Loucy (cell line): ENCODE measurements around the gene PAQR8.

Experiments used
- H2AFZ ChIP-seq: fragments of 200-600 bp; sonication (generic); 2 replicates; pipeline ENCODE4 v1.6.0; 2016; ENCODE audit warnings: antibody characterized with exemption, mild to moderate bottlenecking, low read length, moderate library complexity
- H3F3A ChIP-seq: fragments of 200-600 bp; 2 replicates; pipeline ENCODE4 v1.6.0; 2016; ENCODE audit warnings: antibody characterized with exemption, low read depth, mild to moderate bottlenecking
- H3K27me3 ChIP-seq: fragments of 200-600 bp; sonication (generic); 2 replicates; pipeline ENCODE4 v1.6.1; 2014; ENCODE audit warnings: low read length, mild to moderate bottlenecking; ENCODE audit not compliant: insufficient read depth, poor library complexity, severe bottlenecking
- H3K36me3 ChIP-seq: fragments of 200-600 bp; sonication (generic); 2 replicates; pipeline ENCODE4 v1.6.1; 2016; ENCODE audit warnings: low read length; ENCODE audit not compliant: insufficient read depth
- H3K4me1 ChIP-seq: fragments of 200-600 bp; sonication (generic); 2 replicates; pipeline ENCODE4 v1.5.1; 2014; ENCODE audit warnings: low read length, mild to moderate bottlenecking; ENCODE audit not compliant: insufficient read depth, poor library complexity, severe bottlenecking
- H3K4me2 ChIP-seq: fragments of 200-600 bp; sonication (generic); 2 replicates; pipeline ENCODE4 v1.6.0; 2014; ENCODE audit warnings: antibody characterized with exemption, low read length, low read depth, mild to moderate bottlenecking; ENCODE audit not compliant: poor library complexity, severe bottlenecking
- H3K4me3 ChIP-seq: fragments of 200-600 bp; sonication (generic); 2 replicates; pipeline ENCODE4 v1.5.1; 2014; ENCODE audit warnings: low read length, mild to moderate bottlenecking, mixed read lengths; ENCODE audit not compliant: poor library complexity, severe bottlenecking
- H3K79me2 ChIP-seq: fragments of 200-600 bp; sonication (generic); 2 replicates; pipeline ENCODE4 v1.6.1; 2014; ENCODE audit warnings: low read length; ENCODE audit not compliant: insufficient read depth
- H3K9ac ChIP-seq: fragments of 200-600 bp; sonication (generic); 2 replicates; pipeline ENCODE4 v1.6.0; 2014; ENCODE audit warnings: mild to moderate bottlenecking, low read depth, low read length, moderate library complexity; ENCODE audit not compliant: poor library complexity, severe bottlenecking
- H3K9me2 ChIP-seq: fragments of 200-600 bp; sonication (generic); replicated peaks from 2 replicates; pipeline ENCODE4 v1.6.1; 2016; ENCODE audit warnings: low read depth, low read length, mixed read lengths
- H3K9me3 ChIP-seq: fragments of 200-600 bp; sonication (generic); 2 replicates; pipeline ENCODE4 v1.6.1; 2014; ENCODE audit warnings: mild to moderate bottlenecking, antibody characterized with exemption, low read length, low read depth; ENCODE audit not compliant: insufficient read depth
- H4K20me1 ChIP-seq: fragments of 200-600 bp; sonication (generic); 2 replicates; pipeline ENCODE4 v1.6.0; 2014; ENCODE audit warnings: antibody characterized with exemption, low read length, mild to moderate bottlenecking; ENCODE audit not compliant: insufficient read depth, poor library complexity, severe bottlenecking
- EZH2phosphoT487 ChIP-seq: fragments of 200-600 bp; IDR thresholded peaks from 2 replicates; pipeline ENCODE4 v1.6.1; 2018; ENCODE audit warnings: antibody characterized with exemption, mild to moderate bottlenecking, moderate library complexity, borderline replicate concordance
- TF ChIP-seq, protein P1 (sequence below): fragments of 200-600 bp; sonication (generic); conservative IDR thresholded peaks from 2 replicates; pipeline ENCODE4 v1.5.1; 2014; ENCODE audit warnings: mild to moderate bottlenecking, antibody characterized with exemption, low read length

The PAQR8 gene

DNA sequence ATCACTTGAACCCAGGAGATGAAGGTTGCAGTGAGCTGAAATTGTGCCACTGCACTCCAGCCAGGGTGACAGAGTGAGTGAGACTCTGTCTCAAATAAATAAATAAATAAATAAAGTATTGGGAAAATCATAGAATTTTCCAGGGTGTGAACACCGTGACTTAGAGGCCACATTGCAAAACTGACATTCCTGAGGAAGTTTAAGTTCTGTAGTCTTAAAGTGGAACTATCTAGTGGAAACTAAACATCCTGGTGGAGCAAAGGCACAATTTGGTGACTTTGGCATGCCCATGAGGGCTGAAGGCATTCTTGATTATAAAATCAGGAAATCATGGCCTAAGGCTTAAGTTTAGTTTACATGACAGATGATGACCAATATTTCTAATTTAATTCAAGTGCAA is 44.7 kb upstream of the PAQR8 start:
- no peak overlapping the region for H3K9ac ChIP-seq
- H3K27me3 ChIP-seq, result no peaks in the 10 kb centered on the region
- H2AFZ ChIP-seq, result no peak overlapping the region
- H3K4me2 ChIP-seq, result no peak overlapping the region
- TF ChIP-seq, protein P1, sequence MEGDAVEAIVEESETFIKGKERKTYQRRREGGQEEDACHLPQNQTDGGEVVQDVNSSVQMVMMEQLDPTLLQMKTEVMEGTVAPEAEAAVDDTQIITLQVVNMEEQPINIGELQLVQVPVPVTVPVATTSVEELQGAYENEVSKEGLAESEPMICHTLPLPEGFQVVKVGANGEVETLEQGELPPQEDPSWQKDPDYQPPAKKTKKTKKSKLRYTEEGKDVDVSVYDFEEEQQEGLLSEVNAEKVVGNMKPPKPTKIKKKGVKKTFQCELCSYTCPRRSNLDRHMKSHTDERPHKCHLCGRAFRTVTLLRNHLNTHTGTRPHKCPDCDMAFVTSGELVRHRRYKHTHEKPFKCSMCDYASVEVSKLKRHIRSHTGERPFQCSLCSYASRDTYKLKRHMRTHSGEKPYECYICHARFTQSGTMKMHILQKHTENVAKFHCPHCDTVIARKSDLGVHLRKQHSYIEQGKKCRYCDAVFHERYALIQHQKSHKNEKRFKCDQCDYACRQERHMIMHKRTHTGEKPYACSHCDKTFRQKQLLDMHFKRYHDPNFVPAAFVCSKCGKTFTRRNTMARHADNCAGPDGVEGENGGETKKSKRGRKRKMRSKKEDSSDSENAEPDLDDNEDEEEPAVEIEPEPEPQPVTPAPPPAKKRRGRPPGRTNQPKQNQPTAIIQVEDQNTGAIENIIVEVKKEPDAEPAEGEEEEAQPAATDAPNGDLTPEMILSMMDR, result no peak
- TF ChIP-seq EZH2phosphoT487, result no peak
- no peaks in the 10 kb centered on the region for H3F3A ChIP-seq
- H3K36me3 ChIP-seq, result no peaks in the 10 kb centered on the region
- H3K79me2 ChIP-seq, result no peaks in the 10 kb centered on the region
- no peaks in the 10 kb centered on the region for H3K9me2 ChIP-seq
- no peaks in the 10 kb centered on the region for H3K9me3 ChIP-seq
- H3K4me1 ChIP-seq, result no peaks in the 10 kb centered on the region
- H3K4me3 ChIP-seq, result no peak overlapping the region
- H4K20me1 ChIP-seq, result no peaks in the 10 kb centered on the region

DNA sequence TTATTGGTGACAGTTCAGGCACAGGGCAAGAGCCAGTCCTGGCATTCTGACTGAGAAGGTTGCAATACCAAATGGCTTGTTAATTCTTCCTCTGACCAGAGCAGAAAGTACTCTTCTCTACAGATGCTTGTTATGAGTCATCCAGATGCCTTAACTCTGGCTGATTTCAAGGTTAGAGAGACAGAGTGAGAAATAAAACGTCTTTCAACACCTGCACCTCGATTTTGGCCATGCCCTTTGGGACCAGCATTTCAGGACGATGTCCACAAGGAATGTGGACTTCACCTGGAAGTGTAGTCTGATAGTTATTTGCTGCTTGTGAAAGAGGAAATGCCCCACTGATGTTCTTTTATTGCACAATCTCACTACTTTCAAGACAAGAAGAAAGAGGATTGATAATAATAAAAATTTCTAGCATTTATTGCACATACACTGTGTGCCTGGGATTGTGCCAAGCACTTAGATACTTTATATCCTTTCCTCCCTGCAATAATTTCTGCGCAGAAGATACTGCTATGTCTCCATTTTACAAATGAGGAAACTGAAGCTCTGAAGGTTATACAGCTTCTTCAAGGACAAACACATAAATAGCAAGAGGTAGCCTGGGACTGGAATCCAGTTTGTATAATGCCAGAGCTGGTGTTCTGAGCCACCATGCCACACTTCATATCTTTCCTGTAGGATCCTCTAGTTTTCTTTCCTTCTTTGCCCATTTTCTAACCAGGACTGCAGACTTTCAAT is 43.9 kb upstream of the PAQR8 start:
- Histone ChIP-seq H3K4me2 (no peak overlapping the region), H2AFZ (0 out of 2 replicates have a peak overlapping the region, but pooled peaks have one; percentile 48)
- TF ChIP-seq, protein P1, result no peak
- TF ChIP-seq EZH2phosphoT487, result no peak

DNA sequence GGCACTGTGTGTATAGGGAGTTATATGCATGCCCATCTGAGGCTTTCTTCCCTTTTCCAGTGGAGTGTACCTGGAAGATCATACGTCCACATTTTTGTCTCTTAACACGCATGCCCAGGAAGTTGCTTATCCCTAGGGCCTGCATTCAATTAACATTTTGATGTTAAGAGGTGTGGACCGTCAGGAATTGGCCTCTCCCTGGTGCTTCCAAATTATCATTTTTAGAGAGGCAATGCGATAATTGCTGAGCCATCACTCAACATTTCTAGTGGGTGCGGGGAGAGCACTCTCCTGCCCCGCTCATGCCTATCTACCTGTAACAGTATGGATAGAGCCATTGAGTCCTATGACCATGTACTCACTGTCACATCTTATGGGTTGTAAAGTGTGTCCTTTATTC is 37.8 kb upstream of the PAQR8 start:
- Histone ChIP-seq H3K4me3 (no peak overlapping the region), H3K9ac (no peak overlapping the region), H4K20me1 (no peaks in the 10 kb centered on the region), H3K79me2 (no peaks in the 10 kb centered on the region), H3K27me3 (no peaks in the 10 kb centered on the region), H3K4me1 (no peaks in the 10 kb centered on the region), H3K4me2 (no peak overlapping the region), H3F3A (no peaks in the 10 kb centered on the region), H3K9me3 (no peaks in the 10 kb centered on the region), H3K36me3 (no peaks in the 10 kb centered on the region), H2AFZ (no peak overlapping the region), H3K9me2 (no peaks in the 10 kb centered on the region)
- TF ChIP-seq, protein P1, result no peak

More for the DNA sequence above, 43.9 kb upstream of the PAQR8 start:
- H4K20me1 ChIP-seq, result no peaks in the 10 kb centered on the region
- no peaks in the 10 kb centered on the region for H3K36me3 ChIP-seq
- H3K9ac ChIP-seq, result no peak overlapping the region
- H3K9me2 ChIP-seq, result no peaks in the 10 kb centered on the region
- no peaks in the 10 kb centered on the region for H3F3A ChIP-seq
- no peak overlapping the region for H3K4me3 ChIP-seq
- no peaks in the 10 kb centered on the region for H3K4me1 ChIP-seq
- no peaks in the 10 kb centered on the region for H3K27me3 ChIP-seq
- no peaks in the 10 kb centered on the region for H3K79me2 ChIP-seq
- no peaks in the 10 kb centered on the region for H3K9me3 ChIP-seq
